Kasumi-1 (cell line): Measurements from ENCODE around the gene BICRAL.
A peak's percentile ranks its signal among the peaks of the same experiment; 100 is the strongest.
"Not testable (repeated sequence)": the region's sequence is repeated elsewhere in the genome, so short reads cannot be mapped to it uniquely, and the experiment has no call there.

Experiments used
- DNase-seq, 2 experiments: peaks; one replicate each; lab custom pipeline; 2025; lab: John Stamatoyannopoulos, UW

Gene BICRAL

DNA sequence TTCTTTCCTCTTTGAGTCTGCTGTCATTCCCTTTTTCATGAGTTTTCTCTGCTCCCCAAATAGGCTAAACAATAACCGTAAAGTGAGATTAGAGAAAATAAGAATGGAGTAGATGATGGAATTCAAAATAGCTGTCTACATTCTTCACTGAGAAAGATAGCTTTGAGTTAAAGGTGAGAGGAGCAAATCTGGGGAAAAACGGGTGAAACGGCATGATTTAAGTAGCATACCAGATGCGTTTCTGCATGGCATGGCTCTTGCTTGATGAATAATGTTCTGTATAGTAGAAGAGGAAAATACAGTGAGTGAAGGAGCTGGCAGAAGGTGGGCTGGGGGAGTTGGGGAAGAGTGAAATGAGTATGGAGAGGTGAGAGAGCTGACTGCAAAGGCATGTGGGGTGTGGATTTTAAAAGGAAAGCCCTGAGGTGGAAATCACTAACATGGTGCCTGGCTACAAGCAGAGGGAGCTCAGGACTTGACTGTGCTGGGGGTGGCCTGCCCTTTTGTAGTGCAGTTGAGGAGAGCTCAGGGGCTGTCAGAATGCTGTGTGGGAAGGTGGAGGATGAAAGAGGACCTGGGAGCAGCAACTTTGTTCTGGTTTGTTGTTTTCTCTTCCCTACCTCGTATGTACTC, 8.8 kb downstream of the BICRAL start:
- peak in 1 of 2 experiments; percentile 9 for DNase-seq

DNA sequence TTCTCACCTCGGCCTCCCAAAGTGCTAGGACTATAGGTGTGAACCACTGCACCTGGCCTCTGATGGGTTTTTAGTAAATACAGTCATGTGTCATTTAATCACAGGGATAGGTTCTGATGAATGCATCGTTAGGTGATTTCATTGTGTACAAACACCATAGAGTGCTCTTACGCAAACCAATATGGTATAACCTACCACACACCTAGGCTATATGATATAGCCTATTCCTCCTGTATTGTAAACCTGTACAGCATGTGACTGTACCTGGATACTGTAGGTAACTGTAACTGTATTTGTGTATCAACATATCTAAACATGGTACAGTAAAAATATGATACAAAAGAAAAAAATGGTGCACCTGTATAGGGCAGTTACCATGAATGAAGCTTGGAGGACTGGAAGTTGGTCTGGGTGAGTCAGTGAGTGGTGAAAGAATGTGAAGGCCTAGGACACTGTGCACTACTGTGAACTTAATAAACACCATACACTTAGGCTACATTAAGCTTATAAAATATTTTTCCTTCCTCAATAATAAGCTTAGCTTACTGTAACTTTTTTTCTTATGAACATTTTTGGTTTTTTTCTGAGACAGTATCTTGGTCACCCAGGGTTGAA, 10.0 kb downstream of the BICRAL start:
- DNase-seq: no peak

DNA sequence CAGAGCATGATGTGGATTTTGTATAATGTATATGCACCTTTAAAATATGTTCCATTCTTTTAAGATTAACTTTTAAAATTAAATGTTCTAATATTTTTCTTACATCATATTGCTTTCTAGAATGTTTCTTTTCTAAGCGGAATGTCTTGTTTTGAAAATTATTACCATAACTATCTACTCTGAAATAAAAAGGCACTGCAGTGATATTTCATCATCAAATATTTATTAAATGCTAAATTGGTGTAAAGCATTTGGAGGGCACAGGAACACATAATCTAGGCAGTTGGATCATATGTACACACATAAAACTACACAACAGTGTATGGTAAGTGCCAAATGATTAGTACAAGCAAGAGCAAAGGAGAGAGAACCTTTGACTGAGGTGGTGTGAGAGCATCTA, 13.8 kb downstream of the BICRAL start:
- DNase-seq: no peak

DNA sequence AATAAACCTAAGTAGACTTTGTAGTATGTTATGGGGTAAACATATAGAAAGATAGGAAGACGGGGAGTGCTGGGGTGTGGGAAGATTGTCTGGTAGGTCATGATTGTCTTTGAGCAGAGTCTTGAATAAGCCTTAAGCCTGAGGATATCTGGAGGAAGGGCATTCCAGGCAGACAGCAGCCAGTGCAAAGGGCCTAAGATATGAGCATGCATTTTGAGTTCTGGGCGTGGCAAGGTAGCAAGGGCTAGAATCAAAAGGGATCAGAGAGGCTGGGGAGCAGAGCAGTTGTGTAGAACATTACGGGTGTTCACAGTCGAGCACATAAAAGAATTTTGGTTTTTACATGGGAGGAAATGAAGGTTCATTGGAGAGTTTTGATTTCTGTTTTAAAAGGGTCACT, 14.3 kb downstream of the BICRAL start:
- no peak for DNase-seq

DNA sequence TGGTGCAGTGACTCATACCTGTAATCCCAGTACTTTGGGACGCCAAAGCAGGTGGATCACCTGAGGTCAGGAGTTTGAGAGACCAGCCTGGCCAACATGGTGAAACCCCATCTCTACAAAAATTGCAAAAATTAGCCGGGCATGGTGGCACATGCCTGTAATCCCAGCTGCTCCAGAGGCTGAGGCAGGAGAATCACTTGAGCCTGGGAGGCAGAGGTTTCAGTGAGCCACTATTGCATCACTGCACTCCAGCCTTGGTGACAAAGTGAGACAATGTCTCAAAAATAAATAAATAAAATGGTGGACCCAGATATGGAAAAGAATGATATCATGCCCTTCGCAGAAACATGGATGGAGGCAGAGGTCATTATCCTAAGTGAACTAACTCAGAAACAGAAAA, 15.8 kb downstream of the BICRAL start:
- not testable (repeated sequence) for DNase-seq

DNA sequence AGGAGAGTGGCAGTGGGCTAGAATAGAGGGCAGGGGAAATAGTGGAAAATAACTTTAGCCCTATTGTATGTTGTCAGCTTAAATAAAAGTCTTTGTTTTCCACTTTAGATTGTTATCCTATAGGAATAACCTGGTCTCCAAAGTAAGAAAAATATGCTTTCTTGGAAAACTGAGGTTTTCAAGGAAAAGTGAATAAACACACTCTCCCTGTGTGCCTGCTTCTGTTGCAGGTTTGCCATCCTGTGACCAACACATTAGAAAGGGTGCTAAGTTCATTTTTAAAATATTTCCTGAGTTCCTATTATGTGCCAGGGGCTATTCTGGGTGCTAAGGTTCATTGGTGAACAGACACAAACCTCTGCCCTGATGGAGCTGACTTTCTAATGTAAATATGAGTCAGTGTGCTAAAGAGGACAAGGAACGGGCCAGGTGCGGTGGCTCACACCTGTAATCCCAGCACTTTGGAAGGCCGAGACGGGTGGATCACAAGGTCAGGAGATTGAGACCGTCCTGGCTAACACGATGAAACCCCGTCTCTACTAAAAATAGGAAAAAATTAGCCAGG, 23.5 kb downstream of the BICRAL start:
- DNase-seq: no peak

DNA sequence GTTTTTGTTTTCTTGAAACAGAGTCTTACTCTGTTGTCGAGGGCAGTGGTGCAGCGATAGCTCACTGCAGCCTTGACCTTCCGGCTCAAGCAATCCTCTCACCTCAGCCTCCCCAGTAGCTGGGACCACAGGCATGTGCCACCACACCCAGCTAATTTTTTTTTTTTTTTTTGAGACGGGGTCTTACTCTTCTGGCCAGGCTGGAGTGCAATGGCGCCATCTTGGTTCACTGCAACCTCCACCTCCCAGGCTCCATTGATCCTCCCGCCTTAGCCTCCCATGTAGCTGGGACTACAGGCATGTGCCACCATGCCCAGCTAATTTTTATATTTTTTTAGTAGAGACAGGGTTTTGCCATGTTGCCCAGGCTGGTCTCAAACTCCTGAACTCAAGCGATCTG, 24.5 kb downstream of the BICRAL start:
- not testable (repeated sequence) for DNase-seq

DNA sequence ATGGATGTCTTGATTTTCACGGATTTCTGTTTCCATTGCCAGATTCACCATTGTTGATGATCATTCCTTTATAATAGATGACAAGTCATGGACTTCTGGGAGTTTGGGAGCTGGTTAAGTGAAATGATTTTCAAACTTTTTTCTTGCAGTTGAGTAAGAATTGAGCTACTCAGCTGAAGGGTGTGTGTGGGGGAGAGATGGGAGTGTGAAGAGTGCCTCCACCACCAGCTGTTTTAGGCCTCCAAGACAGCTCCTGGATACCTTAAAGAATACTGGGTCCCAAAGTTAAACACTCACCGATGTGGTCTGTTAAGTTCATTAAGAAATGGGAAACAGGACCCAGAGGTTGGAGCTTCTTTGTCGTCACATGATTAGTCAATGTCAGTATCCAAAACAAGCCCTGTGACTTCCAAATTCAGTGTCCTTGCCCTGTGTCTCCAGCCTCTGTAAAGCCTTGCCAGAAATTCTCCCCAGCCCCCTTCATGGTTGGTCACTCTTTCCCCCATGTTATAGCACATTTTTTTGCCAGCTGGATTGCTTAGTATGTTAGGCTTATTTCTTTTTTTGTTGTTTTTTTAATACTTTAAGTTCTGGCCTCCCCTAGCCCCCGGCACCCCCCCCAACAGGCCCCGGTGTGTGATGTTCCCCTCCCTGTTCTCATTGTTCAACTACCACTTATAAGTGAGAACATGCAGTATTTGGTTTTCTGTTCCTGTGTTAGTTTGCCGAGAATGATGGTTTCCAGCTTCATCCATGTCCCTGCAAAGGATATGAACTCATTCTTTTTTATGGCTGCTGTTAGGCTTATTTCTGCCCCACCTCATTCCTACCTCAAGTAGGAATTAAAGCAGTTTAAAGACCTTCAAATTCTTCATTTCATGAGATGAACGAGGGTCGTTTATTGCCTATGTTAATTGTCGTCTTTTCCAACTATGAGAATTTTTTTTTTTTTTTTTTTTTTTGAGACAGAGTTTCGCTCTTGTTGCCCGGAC, 26.9 kb downstream of the BICRAL start:
- DNase-seq: no peak

DNA sequence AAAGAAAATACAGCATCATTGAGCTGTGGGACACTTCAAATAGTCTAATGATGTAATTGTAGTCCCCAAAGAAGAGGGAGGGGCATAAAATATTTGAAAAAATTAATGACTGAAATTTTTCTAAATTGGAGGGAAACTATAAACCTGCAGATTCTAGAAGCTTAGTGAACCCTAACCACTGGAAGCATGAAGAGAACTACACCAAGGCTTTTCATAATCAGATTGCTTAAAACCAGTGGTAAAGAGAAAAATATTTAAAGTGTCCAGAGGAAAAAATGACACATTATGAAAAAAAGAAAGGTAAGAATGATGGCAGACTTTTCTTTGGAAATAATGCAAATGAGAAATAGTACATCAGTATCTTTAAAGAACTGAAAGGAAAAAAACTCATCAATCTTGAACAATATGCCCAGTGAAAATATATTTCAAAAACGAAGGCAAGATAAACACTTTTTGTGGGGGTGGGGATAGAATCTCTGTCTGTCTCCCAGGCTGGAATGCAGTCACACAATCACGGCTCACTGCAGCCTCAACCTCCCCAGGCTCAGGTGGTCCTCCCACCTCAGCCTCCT, 31.3 kb downstream of the BICRAL start:
- no peak for DNase-seq

DNA sequence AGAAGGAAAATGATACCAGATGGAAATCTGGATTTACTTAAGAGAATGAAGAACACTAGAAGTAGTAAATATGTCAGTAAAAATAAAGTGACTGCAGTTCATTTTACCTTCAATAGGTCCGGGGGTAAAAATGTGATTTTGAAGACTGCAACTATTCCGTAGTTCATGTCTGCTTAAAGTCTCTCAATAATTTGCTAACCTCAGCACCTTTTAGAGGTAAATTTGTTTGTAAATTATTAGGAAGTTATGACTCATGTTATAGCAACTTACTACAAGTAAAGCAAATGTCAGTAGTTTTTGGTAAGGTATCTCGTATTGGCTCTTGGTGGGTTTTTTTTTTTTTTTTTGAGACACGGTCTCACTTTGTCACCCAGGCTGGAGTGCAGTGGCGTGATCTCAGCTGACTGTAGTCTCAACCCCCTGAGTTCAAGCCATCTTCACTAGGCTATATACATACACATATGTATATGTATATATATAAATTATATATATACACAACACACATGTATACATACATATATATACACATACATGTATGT, 32.1 kb downstream of the BICRAL start:
- no peak for DNase-seq

DNA sequence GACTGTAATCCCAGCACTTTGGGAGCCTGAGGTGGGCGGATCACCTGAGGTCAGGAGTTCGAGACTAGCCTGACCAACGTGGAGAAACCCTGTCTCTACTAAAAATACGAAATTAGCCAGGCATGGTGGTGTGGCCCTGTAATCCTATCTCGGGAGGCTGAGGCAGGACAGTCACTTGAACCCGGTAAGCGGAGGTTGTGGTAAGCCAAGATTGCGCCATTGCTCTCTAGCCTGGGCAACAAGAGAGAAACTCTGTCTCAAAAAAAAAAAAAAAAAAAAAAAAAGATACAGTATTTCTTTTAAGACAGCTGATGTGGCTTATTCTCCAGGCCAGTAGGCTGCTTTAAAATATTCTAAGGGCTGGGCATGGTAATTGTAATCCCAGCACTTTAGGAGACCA, 33.9 kb downstream of the BICRAL start:
- DNase-seq: not testable (repeated sequence)

DNA sequence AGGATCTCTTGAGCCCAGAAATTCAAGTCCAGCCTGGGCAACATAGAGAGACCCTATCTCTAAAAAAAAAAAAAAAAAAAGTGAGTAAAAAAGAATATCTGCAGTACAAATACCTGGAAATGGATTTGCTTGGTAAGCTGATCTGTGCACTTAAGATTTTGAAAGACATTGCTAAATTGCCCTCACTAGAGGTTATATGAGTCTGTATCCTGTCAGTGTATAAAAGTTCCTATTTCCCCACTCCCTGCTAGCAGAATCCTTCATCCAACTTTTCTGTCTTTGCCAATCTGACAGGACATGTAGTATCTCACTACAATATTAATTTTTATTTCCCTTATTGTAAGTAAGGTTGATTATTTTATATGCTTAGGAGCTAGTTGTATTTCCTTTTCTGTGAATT, 36.1 kb downstream of the BICRAL start:
- DNase-seq: no peak

DNA sequence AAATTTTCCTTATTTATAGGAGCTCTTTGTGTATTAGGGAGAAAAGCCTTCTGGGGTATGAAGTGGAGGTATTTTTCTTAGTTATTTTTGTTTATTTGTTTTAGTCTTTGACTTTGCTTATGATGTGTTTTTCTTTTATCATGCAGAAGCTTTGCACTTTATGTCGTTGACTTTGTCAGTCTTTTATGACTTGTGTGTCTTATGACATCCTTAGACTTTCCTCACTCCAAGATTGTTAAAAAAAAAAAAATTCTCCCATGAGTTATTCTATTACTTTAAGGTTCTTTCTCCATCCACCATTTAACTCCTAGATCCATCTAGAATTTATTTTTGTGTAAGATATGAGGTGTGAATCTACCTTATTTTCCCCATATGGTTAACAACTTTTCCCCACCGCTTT, 36.6 kb downstream of the BICRAL start:
- DNase-seq: no peak

DNA sequence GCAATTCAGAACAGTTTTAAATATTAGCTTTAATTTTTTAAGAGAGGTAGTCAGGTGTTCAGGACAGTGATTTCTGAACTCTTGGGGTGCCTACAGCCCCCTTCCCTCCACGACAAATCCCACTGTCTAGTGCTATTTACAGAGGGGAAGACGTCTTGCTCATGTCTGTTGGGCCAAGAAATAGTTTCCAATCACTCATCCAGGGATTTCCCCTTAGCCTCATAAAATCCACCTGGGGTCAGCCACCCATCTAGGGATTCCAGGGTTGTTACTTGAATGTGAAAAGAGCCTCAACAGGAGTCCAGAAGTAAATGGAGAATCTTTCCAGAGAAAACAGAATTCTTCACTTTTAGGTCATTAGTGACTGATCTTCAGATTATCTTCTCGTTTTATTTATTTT, 37.0 kb downstream of the BICRAL start:
- no peak for DNase-seq

DNA sequence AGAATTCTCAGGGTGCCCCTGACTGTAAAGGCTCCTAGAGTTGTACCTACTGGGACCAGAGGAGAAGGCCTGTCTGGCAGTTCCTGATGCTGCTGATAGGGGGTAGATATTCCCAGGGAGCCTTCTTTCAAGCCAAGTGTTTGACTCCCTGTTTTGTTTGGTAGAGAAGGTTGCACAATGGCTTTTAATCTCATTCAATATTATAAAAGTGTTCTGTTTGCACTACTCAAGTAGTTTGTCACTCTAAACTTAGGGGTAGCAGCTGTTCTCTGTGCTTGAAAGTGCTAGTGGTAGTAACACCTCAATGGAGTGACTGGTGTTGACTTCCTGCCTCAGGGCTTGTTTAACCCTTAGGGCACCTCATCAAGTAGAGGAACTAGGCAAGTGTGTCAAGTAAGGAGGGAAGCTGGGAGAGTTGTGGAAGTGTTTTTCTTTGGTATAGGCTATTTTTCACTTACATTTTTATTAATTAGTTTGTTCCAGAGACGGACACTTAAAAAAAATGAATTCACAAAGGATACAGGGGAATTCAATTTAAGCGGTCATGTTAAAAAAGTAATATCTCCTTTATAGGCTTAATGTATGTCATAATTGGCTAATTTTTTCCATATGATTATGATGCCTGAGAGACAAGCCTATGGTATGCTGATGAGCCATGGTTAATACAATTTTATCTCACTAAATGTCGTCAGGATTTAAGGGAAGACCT, 38.1 kb downstream of the BICRAL start:
- DNase-seq: peak; percentile 26 to 28

DNA sequence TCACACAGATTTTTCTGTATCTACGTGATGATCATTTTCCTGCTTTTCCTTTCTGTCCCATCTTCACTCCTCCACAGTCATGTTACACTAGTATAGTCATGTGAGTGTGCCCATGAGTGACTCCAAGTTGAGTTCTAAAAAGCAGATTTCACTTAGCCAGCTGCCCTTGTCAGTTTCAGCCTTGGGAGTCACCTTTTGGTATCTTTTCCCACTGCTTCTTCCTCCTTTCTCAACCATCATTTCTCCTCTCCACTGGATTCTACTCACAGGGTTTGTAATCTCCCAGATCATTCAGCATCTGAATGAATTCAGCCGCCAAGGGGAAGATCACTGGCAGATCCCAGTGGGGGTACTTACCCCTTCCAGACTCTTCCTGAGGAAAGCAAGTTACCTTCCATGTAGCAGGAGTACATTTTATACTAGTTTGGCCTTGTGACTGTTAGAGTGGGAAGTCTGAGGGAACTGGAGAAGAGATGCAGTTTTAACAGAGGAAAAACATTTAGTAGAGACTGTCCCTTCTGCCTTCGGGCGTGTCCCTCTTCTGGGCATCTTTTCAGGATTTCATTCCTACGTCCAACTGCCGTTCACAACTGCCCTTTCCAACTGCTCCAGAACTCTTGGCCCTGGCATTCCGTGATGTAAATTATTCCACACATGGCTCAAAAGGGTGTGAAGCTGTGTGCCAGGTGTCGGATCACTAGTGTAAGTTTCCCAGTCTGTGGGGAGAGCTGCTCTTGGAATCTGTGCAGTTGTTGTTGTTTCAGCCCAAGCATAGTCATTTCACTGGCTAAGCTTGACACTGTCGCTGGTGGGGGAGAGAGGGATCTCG, 38.9 kb downstream of the BICRAL start:
- DNase-seq: no peak

DNA sequence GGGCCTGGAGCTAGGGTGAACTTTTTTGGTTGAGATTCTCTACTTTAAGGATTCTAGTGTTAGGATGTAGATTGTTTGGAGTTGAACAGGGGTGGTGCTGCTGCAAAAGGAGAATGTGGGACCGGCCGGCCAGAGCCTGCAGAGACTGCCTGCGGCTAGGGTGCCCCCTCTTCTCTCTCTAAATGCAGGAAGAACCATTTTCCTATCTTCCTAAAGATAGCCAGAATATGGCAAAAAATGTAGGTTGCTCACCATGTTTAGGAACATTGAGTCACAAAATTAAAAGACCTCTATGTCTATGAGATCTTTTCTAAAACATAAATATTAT, 39.5 kb downstream of the BICRAL start:
- DNase-seq: no peak

DNA sequence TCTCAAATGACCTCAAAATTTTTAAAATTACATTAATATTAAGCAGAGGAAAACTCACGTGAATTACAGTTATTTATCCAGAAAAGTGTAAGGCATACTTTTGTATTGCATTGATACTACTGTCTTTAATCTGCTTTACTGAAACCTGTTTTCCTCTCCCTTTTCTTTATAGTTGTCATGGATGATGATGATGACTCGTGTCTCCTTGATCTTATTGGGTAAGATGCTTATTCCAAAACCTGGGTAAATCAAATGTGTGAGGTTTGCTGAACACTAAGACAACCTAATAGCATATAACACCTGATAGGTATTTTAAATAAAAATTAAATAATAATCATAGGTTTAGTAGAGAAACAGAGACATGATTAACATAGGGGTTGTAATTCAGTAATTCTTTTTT, 40.0 kb downstream of the BICRAL start:
- DNase-seq: no peak

DNA sequence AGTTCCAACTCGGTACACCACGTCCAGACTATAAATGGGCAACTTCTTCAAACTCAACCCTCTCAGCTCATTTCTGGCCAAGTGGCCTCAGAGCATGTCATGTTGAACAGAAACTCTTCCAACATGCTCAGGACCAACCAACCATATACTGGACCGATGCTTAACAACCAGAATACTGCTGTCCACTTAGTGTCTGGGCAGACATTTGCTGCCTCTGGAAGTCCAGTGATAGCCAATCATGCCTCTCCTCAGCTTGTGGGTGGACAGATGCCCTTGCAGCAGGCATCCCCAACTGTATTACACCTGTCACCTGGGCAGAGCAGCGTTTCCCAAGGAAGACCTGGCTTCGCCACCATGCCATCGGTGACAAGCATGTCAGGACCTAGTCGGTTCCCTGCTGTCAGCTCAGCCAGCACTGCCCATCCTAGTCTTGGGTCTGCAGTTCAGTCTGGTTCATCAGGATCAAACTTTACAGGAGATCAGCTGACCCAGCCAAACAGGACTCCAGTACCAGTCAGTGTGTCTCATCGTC, 47.8 kb downstream of the BICRAL start:
- no peak for DNase-seq

DNA sequence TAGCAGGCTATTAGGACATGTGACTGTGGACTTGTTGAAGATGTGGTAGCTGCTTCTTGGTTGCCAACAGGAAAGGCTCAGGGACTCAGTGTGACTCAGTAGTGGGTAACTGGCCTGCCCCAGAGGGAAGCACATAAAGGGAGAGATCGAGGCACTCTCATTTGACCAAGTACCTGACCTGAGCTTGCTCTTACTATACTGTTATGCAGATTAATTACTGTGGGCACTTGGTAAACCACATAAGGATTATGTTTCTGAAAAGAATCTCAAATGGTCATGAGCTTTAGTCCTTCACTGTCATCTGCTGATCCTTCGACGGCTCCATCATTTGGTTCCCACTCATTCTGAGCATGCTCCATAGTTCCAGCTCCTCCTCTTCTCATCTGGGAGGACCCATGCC, 49.4 kb downstream of the BICRAL start:
- no peak for DNase-seq
